NCI-H526 treated with DMSO at 0.1 percent for 48 hours (cell line): Measurements from ENCODE around the gene MB21D2.
"Not testable (repeated sequence)": the region's sequence is repeated elsewhere in the genome, so short reads cannot be mapped to it uniquely, and the experiment has no call there.

Experiments used
- DNase-seq: peaks from one replicate; lab custom pipeline; 2025; lab: John Stamatoyannopoulos, UW

The MB21D2 gene

DNA sequence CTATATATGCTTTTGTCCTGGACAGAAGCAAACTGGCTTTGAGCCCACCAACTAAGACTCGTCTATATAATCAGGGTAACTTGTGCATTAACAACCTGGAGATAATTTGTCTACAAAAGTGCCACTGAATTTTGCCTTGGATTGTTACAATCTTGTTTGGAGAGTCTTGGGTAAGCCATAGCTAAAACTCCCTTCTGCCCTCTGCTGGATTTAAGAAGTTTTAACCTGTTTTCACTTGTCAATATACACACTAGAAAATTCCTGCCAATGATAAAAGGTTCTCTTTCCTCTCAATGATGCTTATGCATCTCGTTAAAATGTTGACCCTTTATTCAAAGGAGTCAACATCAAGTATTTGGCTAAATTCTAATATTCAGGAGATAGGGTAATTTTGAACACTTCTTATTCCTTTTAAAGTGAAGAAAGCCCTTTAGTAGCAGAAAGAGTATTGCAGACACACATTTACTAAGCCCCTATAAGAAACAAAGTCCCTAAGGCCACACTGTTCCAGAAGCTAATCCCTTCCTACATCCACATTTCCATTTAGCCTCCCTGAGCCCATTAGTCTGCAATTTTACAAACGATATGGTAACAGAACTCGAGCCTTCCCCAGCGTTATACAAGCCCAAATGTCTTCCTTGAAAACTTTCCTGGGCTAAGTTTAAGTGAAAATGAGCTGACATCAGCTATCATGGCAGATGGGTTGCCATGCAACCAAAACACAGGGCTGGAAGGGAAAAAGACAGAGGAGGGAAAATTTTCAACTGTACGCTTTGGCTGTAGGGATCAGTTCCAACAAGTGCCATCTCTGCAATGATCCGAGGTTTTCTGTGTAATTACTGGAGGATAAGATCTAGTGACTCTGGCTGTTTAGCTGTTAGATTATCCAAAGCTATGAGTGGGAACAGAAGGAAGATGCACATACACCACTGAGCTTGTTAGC, 114.4 kb downstream of the MB21D2 start:
- peak; percentile 39 for DNase-seq

DNA sequence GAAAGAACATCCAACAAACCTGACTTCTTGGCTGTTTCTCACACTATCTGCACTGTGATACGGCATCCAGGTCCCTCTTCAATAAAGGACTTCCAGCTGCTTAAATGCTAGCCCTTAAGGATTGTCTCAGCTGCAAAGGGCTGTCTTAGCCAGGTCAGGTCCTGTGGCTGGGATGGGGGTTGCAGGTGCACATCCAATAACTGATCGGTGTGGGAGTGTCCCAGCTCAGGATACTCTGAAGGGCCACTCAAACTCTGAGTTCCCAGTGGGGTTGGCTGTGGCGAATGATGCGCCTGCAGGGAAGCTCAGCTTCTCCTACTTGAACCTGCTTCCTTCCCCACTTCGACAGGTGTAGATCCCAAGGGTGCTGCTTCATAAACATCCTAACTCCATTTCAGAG, 115.7 kb downstream of the MB21D2 start:
- DNase-seq: no peak

DNA sequence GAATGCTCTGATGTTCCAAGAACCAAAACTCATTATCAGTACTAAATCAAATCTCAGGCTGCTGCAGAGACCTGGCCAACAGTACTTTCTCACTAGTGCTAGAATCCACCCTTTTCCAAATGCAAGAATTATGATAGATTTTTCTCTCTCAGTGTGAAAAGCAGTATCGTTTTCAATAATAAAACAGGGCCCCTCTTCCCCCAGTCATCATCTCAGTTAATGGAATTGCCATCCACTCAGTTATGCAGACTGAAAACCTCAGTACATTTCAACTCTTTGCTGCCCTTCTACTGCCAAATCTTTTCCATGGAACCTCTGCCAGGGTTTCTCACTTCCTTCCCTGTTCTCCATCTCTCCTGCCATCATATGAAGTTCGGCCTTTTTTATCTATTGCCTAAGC, 117.9 kb downstream of the MB21D2 start:
- no peak for DNase-seq

DNA sequence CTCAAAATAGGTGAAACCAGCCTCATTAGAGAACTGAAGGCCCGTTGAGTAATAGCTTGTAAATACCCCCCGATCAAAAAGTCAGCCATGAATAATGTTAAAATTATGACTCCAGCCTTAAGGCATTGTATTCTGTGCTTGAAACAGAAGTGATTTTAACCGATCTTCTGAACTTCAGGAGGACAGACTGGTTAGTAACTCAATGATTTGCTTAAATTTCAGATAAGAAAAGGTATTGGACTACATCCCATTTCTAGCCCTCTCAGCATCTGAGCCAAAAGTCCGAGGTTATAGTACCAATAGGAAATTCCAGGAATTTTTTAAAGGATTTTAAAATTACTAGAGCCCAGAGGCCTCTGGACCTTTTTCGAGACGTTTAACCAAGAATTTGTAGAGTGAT, 122.6 kb downstream of the MB21D2 start:
- no peak for DNase-seq

DNA sequence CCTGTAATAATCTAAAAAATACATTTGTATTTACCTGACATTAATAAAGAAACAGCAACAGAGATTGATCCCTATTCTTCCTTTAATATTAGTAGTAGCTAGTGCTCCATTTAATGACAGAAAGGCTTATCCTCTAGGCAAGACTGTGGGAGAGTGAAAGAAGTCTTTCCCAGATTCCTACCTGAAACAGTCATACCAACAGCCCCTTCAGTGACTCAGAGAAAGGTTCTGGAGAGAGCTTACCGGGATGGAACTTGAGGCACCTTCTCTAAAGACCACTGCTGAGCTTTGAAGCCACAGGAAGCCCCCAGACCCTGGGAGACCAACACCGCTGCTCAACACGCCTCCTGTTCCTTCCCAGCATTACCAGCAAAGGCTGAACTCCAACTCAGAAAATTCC, 123.4 kb downstream of the MB21D2 start:
- DNase-seq: no peak

DNA sequence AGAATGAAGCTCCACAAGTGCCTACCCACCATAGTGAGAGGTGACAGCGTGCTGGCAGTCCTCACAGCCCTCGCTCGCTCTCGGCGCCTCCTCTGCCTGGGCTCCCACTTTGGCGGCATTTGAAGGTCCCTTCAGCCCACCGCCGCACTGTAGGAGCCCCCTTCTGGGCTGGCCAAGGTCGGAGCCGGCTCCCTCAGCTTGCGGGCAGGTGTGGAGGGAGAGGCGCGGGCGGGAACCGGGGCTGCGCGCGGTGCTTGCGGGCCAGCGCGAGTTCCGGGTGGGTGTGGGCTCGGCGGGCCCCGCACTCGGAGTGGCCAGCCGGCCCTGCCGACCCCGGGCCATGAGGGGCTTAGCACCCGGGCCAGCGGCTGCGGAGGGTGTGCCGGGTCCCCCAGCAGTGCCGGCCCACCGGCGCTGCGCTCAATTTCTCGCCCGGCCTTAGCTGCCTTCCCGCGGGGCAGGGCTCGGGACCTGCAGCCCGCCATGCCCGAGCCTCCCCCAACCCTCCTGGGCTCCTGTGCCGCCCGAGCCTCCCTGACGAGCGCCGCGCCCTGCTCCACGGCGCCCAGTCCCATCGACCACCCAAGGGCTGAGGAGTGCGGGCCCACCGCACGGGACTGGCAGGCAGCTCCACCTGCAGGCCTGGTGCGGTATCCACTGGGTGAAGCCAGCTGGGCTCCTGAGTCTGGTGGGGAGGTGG, 128.7 kb downstream of the MB21D2 start:
- DNase-seq: not testable (repeated sequence)

DNA sequence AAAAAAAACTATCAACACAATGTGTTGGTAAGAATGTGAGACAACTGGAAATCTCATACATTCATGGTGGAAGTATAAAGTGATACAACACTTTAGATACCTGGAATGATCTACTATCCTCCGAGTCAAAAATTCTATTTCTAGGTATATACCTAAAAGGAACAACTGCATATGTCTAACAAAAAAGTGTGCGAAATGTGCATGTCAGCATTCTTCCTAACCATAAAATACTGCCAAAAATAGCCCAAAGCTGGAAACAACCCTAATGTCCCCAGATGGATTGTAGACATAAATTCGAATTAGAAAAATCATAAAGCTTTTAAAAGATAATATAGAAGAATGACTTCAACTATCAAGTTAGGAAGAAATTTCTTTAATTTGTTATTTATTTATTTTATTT, 139.1 kb downstream of the MB21D2 start:
- no peak for DNase-seq

DNA sequence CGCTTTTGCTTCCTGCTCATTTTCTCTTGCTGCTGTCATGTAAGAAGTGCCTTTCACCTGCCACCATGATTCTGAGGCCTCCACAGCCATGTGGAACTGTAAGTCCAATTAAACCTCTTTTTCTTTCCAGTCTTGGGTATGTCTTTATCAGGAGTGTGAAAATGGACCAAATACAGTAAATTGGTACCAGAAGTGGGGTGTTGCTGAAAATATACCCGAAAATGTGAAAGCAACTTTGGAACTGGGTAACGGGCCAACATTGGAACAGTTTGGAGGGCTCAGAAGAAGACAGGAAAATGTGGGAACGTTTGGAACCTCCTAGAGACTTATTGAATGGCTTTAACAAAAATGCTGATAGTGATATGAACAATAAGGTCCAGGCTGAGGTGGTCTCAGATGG, 143.3 kb downstream of the MB21D2 start:
- DNase-seq: not testable (repeated sequence)

DNA sequence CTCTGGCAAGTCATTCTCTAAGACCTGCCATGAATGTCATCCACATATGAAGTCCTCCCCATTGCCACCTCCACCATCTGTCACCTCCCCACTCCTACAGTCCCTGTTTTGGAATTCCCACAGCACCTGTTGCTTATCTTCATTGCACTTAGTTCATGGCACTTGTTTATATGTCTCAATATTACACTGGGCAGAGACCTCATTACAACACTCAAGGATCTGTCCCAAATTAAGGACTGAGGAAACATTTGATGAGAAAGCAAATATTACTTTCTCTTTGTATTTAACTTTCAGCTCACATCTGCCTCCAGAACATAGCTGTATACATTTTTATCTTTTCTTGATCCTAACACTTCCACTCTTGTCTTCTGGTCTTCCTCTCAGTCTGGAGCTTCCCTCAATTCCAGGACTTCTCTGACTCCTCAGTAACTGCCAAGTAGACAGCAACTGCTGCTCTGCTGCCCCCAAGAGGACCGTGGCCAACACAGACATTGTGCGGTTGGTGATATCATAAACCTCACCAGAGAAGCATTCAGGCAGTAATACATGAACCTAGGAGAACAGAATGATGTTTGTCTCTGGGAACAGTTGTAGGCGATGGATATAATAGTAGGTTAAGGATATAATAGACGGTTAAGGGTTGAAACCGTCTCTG, 145.3 kb downstream of the MB21D2 start:
- peak; percentile 15 for DNase-seq

DNA sequence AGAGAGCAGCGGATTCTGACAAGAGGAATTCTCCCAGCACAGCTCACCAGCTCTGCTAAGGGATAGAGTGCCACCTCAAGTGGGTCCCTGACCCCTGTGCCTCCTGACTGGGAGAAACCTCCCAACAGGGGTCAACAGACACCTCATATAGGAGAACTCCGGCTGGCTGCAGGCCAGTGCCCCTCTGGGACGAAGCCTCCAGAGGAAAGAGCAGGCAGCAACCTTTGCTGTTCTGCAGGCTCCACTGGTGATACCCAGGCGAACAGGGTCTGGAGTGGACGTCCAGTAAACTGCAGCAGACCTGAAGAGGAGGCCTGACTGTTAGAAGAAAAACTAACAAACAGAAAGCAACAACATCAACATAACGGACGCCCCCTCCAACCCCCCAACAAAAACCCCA, 159.0 kb downstream of the MB21D2 start:
- DNase-seq: no peak

DNA sequence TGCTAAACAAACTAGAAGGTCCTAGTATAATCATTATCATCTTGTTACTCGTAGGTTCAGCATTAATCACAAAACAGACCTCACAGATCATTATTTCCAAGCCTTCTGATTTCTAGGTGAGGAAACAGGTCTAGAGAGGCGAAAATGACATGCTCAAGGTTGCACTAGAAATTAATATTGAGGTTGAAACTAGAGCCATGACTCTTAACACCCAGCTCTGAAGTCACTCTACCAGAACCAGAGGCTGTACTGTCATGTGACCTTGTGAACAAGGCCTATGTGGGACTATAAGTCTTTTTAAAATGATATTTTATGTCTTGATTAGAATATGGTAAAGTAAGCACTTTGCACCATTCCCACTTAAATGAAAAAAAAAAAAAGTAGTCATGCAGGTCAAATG, 166.5 kb downstream of the MB21D2 start:
- no peak for DNase-seq

DNA sequence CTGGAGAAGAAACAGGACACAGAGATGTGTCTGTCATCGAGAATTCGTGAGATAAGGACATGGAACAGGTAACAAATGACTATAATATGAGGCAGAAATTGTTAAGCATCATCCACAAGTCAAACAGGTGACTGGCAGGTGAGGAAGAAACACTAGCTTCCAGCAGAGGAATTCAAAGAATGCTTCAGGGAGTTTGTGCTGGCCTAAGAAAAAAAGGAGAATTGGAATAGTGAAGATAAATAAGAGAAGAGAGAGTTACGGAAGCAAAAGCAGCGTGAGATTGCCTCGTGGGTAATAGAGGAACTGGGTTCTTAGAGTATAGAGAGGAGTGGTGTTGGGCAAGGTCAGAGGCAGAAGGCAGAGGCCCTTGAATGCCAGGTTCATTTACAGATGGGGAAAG, 167.5 kb downstream of the MB21D2 start:
- no peak for DNase-seq

DNA sequence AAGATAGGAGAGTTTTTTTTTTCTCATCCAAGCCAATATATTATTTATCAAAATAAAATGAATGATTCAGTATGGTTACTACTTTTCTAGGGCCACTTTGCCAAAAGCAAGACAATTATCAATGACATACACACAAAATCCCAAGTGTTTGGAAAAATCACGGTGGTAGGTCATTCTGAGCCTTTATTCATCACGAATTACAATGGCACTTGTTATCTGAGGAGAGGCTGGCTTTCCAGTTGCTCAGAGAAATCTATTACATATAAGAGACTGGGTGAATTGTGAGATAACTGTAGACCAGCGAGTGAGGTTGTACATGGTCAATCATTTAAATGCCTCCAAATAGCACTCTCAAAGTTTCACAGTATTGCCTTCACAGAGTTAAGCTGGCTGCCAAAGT, 169.9 kb downstream of the MB21D2 start:
- no peak for DNase-seq

DNA sequence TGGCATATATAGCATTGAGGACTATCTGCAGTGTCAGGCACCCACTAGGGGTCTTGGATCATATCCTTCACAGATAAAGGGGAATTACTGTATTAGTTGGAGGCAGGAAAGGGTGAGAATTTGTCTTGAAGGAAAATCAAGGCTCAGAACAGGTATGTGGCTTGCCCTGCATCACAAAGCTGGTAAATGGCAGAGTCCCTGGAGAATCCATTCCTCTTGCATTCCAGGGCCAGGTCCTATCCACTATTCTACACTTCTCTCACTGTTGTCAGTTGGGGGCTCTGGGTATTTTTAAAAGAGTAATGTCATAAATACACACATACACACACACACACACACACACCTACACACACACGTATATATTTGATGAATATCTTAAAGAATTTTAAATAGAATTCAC, 170.5 kb downstream of the MB21D2 start:
- no peak for DNase-seq
